ENCODE data around the gene EN1.

EN1 gene

GRCh38 chr2:118842661-118843482, 4.6 kb downstream of the EN1 start:
- DNase-seq = no peak

GRCh38 chr2:118841828-118842461, 5.5 kb downstream of the EN1 start:
- no peak for DNase-seq

GRCh38 chr2:118841450-118841827, 6.0 kb downstream of the EN1 start:
- no peak for DNase-seq

GRCh38 chr2:118838741-118839455, 8.6 kb downstream of the EN1 start:
- no peak for DNase-seq

GRCh38 chr2:118837621-118838020, 9.8 kb downstream of the EN1 start:
- peak; percentile 17 for DNase-seq

- DNase-seq = no peak
Measured at GRCh38 chr2:118837067-118837466, 10.4 kb downstream of the EN1 start.

- DNase-seq = no peak
Measured at GRCh38 chr2:118836411-118836930, 11.0 kb downstream of the EN1 start.

- no peak for DNase-seq
Measured at GRCh38 chr2:118835746-118836410, 11.6 kb downstream of the EN1 start.

GRCh38 chr2:118834901-118835745, 12.3 kb downstream of the EN1 start:
- no peak for DNase-seq

- DNase-seq = no peak
Measured at GRCh38 chr2:118834440-118834810, 13.0 kb downstream of the EN1 start.

GRCh38 chr2:118833716-118834439, 13.6 kb downstream of the EN1 start:
- no peak for DNase-seq

- no peak for DNase-seq
Measured at GRCh38 chr2:118832791-118833715, 14.4 kb downstream of the EN1 start.

- DNase-seq = no peak
Measured at GRCh38 chr2:118832071-118832790, 15.2 kb downstream of the EN1 start.

- DNase-seq = no peak
Measured at GRCh38 chr2:118830881-118831280, 16.6 kb downstream of the EN1 start.

GRCh38 chr2:118830118-118830517, 17.3 kb downstream of the EN1 start:
- DNase-seq = no peak

GRCh38 chr2:118826093-118826492, 21.4 kb downstream of the EN1 start:
- DNase-seq = no peak

GRCh38 chr2:118823633-118824032, 23.8 kb downstream of the EN1 start:
- DNase-seq = no peak

- DNase-seq = no peak
Measured at GRCh38 chr2:118822572-118822971, 24.9 kb downstream of the EN1 start.

- DNase-seq = no peak
Measured at GRCh38 chr2:118822015-118822414, 25.4 kb downstream of the EN1 start.

GRCh38 chr2:118817469-118817868, 30.0 kb downstream of the EN1 start:
- no peak for DNase-seq
